Stimulated activated CD4-positive, alpha-beta T cell treated with anti-CD3 and anti-CD28 coated beads, Interleukin-2, amount 100 ng/mL, for 4 hours (primary cell): Measurements from ENCODE around the gene CLEC16A.
A peak's percentile ranks its signal among the peaks of the same experiment; 100 is the strongest.

ENCODE experiments used
- DNase-seq: peaks from one replicate; pipeline ENCODE4 v3.0.0-alpha.2; 2020; ENCODE audit warnings: low read depth

The CLEC16A gene

GRCh38 chr16:11181899-11182279, 237.5 kb downstream of the CLEC16A start:
- DNase-seq = peak; percentile 17

GRCh38 chr16:11182411-11182810, 238.0 kb downstream of the CLEC16A start:
- no peak for DNase-seq

- no peak for DNase-seq
These were observed 238.9 kb downstream of the CLEC16A start for GRCh38 chr16:11183035-11183812.

- no peak for DNase-seq
These were observed 239.6 kb downstream of the CLEC16A start for GRCh38 chr16:11183951-11184350.

GRCh38 chr16:11187522-11188023, 243.2 kb downstream of the CLEC16A start:
- DNase-seq = no peak

- DNase-seq = no peak
These were observed 244.7 kb downstream of the CLEC16A start for GRCh38 chr16:11188801-11189740.

GRCh38 chr16:11190588-11191560, 246.5 kb downstream of the CLEC16A start:
- DNase-seq = no peak

- DNase-seq = no peak
These were observed 247.3 kb downstream of the CLEC16A start for GRCh38 chr16:11191665-11192064.

- no peak for DNase-seq
These were observed 249.1 kb downstream of the CLEC16A start for GRCh38 chr16:11193494-11193893.

- no peak for DNase-seq
These were observed 250.5 kb downstream of the CLEC16A start for GRCh38 chr16:11194913-11195312.

- DNase-seq = no peak
These were observed 252.0 kb downstream of the CLEC16A start for GRCh38 chr16:11196286-11196828.

GRCh38 chr16:11198375-11198774, 254.0 kb downstream of the CLEC16A start:
- DNase-seq = no peak

- DNase-seq = no peak
These were observed 254.5 kb downstream of the CLEC16A start for GRCh38 chr16:11198828-11199227.

GRCh38 chr16:11200592-11200991, 256.2 kb downstream of the CLEC16A start:
- no peak for DNase-seq

- no peak for DNase-seq
These were observed 257.3 kb downstream of the CLEC16A start for GRCh38 chr16:11201498-11202259.

- DNase-seq = no peak
These were observed 258.1 kb downstream of the CLEC16A start for GRCh38 chr16:11202260-11203091.

- no peak for DNase-seq
These were observed 258.8 kb downstream of the CLEC16A start for GRCh38 chr16:11203111-11203623.

- no peak for DNase-seq
These were observed 260.2 kb downstream of the CLEC16A start for GRCh38 chr16:11204513-11205047.

GRCh38 chr16:11205065-11205699, 260.8 kb downstream of the CLEC16A start:
- DNase-seq = no peak
